Measurements from ENCODE around the gene TM4SF5.

- TF ChIP-seq, protein P1, sequence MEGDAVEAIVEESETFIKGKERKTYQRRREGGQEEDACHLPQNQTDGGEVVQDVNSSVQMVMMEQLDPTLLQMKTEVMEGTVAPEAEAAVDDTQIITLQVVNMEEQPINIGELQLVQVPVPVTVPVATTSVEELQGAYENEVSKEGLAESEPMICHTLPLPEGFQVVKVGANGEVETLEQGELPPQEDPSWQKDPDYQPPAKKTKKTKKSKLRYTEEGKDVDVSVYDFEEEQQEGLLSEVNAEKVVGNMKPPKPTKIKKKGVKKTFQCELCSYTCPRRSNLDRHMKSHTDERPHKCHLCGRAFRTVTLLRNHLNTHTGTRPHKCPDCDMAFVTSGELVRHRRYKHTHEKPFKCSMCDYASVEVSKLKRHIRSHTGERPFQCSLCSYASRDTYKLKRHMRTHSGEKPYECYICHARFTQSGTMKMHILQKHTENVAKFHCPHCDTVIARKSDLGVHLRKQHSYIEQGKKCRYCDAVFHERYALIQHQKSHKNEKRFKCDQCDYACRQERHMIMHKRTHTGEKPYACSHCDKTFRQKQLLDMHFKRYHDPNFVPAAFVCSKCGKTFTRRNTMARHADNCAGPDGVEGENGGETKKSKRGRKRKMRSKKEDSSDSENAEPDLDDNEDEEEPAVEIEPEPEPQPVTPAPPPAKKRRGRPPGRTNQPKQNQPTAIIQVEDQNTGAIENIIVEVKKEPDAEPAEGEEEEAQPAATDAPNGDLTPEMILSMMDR (conservative IDR thresholded peaks at IDR 0.05; ENCODE audit: low read length): no peak
- TF ChIP-seq EZH2phosphoT487 (IDR thresholded peaks at IDR 0.05; ENCODE audit: borderline replicate concordance): no peak
Measured at GRCh38 chr17:4751932-4752331, 19.8 kb upstream of the TM4SF5 start.
